Measurements from ENCODE around the gene ST3GAL4.

Gene ST3GAL4

GRCh38 chr11:126329644-126330211 is 25.8 kb upstream of the ST3GAL4 start:
- DNase-seq (ENCODE audit: low read depth in 2 of 2), result no peak

- DNase-seq (ENCODE audit: low read depth in 2 of 2), result no peak
Measured at GRCh38 chr11:126331286-126331685, 24.2 kb upstream of the ST3GAL4 start.

- DNase-seq (ENCODE audit: low read depth in 2 of 2), result no peak
Measured at GRCh38 chr11:126332221-126332711, 23.2 kb upstream of the ST3GAL4 start.

DNA sequence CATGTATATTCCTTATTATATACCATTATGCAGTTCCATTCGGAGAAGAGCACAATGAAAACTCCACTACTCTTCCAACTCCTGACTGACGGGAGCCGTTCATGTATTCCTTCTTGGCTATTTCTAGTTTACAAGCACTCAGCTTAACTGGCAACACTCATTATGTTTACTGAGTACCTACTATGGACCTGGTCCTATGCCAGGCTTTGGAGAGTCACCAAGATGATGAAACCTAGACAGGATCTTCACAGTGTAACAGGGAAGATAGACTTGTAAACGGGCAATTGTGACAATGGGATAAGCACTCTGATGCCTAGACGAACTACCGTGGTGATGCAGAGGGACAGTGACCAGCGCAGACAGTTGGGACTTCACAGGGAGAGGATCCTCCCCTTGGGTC is 22.3 kb upstream of the ST3GAL4 start:
- DNase-seq (ENCODE audit: low read depth in 2 of 2), result no peak

- no peak for DNase-seq (ENCODE audit: low read depth in 2 of 2)
Measured at GRCh38 chr11:126334659-126335462, 20.6 kb upstream of the ST3GAL4 start.

DNA sequence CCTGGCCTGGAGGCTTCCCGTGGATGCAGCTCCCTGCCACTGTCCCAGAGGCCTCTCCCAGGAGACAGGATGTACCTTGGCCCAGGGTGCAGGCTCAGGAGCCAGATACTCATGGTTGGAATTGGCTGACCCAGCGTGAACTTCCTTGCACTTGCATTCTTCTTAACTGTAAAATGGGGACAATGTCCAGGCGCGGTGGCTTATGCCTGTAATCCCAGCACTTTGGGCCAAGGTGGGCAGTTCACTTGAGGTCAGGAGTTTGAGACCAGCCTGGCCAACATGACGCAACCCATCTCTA is 20.1 kb upstream of the ST3GAL4 start:
- DNase-seq (ENCODE audit: low read depth in 2 of 2), result no peak

DNA sequence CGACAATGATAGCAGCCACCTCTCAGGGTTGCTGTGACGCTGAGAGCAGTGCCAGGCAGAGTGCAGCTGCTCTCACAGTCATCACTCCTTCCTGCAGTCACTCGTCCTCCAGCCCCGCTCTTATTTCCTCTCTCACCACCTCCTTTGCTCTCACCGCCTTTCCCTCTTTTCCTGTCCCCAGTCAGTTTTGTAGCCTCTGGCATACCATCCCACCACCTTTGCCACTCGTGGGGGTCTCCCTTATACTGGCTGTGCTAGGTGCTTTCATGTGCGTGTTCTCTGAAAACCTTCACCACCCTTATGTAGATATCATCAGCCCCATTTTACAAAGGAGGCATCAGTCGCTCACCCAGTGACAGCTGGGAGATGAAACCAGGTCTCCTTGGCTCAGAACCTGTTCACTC is 19.3 kb upstream of the ST3GAL4 start:
- no peak for DNase-seq (ENCODE audit: low read depth in 2 of 2)

DNA sequence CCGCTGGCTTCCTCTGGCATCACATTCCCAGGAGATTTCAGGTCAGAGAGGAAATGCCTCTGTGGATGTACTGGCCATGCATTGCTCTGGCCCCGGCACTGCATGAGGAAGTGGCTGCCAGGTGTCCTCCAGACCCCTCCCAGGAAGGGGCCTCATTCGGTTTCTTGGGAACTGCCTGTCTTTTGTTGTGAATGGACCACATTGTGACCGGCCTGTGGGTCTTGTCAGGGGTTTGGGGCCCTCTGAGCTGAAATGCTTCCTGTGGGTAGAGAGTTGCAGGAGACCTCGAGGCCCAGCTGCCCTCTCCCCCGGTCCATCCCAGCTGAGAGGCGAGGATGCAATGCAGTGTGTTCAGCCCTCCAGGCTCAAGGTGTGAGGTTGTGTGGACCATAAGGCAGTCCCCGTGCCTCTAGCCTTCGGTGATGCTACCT is 18.8 kb upstream of the ST3GAL4 start:
- DNase-seq (ENCODE audit: low read depth in 2 of 2), result no peak

DNA sequence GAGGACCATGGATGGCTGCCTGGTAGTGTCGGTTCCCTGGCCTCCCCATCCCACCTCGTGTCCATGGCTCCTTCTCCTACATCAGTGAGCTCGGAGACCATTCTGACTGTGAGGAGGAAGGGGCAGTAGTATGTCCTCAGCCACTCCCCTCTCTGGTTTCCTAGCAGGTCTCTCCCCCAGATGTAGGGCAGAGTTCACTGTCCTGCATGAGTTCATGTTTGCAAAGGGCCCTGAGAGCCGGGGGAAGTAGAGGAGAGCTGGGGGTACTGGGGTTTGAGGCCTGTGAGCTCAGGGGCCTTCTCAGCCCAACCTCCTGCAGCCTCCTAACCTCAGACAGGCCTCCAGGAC is 18.4 kb upstream of the ST3GAL4 start:
- no peak for DNase-seq (ENCODE audit: low read depth in 2 of 2)

- DNase-seq (ENCODE audit: low read depth in 2 of 2), result no peak
Measured at GRCh38 chr11:126337474-126338241, 17.8 kb upstream of the ST3GAL4 start.

DNA sequence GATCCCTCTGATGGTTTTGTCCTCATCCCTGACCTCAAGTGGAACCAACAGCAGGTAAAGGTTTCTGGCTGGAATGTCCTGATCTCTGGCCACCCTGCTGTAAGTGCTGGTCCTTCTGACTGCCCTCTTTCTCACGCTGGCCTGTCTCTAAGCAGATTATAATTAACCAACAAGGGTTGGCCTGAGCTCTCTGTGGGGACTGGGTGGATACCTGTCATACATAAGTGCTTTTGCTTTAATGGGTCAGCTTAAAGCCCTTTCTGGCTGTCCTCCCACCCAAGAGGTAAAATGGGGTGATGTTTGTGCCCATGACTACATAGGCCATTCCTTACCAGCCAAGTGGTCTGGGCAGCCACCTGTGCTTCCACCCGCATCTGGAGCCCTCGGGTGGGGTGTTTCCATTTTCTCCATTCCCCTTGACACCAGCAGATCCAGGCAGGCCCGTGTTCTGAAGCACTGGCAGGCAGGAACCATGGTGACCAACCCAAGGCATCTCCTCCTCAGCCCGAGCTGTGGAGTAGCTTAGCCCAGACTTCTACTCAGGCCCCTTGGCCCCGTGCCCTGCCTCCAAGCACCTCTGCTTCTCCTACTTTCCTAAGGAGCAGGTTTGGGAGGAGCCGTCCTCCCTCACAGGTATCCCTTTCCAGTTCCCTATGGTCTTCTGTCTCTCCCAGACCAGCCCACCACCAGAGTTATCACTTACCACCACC is 17.0 kb upstream of the ST3GAL4 start:
- no peak for DNase-seq (ENCODE audit: low read depth in 2 of 2)

GRCh38 chr11:126339073-126339862 is 16.2 kb upstream of the ST3GAL4 start:
- no peak for DNase-seq (ENCODE audit: low read depth in 2 of 2)

GRCh38 chr11:126339863-126340434 is 15.5 kb upstream of the ST3GAL4 start:
- DNase-seq (ENCODE audit: low read depth in 2 of 2), result no peak

GRCh38 chr11:126340960-126341606 is 14.4 kb upstream of the ST3GAL4 start:
- no peak for DNase-seq (ENCODE audit: low read depth in 2 of 2)

DNA sequence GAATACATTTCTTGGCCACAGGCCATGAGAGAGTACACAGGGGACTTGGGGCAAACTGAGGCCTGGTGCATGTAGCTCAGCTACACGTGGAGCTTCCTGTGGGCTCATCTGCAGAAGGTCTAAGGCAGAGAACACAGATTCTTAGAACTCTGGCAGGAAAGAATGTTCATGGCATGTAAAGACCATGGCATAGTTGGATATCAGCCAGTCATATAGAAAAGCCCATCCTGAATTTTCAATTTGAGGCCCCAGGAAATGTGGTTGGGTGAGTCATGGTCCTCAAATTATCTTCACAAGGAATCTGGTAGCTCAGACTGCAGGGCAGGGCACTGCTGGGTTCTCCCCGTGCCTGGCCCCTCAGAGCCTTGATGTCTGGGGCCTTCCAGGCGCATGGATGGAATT is 13.7 kb upstream of the ST3GAL4 start:
- no peak for DNase-seq (ENCODE audit: low read depth in 2 of 2)

DNA sequence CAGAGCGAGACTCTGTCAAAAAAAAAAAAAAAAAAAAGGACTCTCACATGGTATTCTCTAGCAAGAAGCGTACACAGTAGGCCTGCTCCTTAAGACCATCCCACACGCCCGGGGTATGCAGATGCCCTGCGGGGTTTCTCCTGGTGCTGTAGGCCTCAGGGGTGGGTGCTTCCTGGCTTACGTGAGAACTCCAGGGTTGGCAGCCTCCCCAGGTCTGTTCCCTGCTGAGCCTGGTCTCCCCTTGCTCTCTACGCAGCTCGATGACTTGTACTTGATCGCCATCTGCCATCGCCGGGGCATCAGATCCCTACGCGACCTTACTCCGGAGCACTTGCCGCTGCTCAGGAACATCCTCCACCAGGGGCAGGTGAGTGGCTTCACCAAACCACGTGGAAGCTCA is 12.4 kb upstream of the ST3GAL4 start:
- DNase-seq (ENCODE audit: low read depth in 2 of 2), result no peak

- DNase-seq (ENCODE audit: low read depth in 2 of 2), result no peak
Measured at GRCh38 chr11:126344141-126345080, 11.1 kb upstream of the ST3GAL4 start.

GRCh38 chr11:126345283-126345682 is 10.2 kb upstream of the ST3GAL4 start:
- no peak for DNase-seq (ENCODE audit: low read depth in 2 of 2)

- DNase-seq (ENCODE audit: low read depth in 2 of 2), result no peak
Measured at GRCh38 chr11:126345759-126346585, 9.5 kb upstream of the ST3GAL4 start.

All from stimulated activated CD8-positive, alpha-beta memory T cell treated with anti-CD3 and anti-CD28 coated beads, Interleukin-7, amount 100 ng/mL, for 4 hours (primary cell).